ENCODE data around the gene NDUFS6.

Gene NDUFS6

DNA sequence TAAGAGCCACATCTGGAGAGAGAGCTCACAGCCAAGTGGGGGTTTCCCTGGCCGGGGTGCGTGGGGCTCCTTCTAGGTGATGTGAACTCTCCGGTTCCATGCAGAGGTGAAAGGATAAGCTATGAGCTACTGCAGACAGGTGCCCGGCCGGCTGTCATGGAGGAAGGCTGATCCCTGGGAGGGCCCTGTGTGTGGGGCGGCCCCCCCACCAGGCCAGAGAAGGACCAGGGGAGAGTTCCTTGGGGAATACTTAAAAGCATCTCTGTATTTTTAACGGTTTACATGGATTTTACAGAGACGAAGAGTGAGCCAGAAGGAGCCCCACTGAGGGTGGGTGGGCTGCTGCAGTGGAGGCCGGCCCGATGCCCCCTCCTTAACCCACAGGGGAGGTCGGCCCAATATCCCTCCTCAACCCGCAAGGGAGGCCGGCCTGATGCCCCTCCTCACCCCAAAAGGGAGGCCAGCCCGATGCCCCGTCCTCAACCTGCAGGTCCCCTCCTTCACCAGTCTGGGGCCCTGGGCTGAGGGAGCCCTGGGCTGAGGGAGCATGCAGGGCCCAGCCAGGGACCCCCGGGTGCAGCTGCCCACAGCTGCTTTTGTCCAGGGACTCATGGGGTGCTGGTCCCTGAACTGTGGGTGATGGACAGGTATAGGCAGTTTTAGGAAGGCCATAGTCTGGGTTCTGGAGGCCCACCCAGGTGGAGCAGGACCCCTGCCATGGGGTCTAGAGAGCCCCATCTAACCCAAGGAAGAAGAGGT lies 33.5 kb upstream of the NDUFS6 start:
- no peak for DNase-seq

DNA sequence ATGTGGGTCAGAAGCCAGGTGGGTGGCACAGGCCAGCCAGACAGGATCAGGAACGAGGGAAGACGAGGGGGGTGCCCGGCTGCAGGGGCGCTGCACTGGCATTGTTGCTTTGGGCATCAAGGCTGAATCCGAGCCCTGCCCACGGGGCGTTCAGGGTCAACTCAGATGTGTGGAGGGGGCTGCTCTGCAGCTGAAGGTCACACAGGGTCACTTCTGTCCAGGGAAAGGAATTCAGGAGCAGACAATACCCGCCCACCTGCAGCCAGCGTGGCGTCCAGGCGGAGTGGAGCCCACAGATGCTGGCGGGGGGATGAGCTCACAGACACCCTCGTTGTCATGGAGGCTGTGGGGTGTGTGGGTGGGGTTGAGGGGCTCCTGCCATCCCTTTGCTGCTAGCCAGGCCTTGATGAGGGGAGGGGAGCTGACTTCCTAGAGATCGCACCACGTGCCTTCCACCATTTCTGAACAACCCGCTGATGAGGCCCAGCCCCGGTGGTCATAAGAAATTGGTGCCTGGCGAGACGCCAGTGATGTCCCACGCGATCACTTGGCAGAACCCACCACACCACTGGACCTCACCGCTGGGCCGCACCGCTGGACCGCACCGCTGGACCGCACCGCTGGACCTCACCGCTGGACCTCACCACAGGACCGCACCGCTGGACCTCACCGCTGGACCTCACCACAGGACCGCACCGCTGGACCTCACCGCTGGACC lies 32.8 kb upstream of the NDUFS6 start:
- DNase-seq = no peak

DNA sequence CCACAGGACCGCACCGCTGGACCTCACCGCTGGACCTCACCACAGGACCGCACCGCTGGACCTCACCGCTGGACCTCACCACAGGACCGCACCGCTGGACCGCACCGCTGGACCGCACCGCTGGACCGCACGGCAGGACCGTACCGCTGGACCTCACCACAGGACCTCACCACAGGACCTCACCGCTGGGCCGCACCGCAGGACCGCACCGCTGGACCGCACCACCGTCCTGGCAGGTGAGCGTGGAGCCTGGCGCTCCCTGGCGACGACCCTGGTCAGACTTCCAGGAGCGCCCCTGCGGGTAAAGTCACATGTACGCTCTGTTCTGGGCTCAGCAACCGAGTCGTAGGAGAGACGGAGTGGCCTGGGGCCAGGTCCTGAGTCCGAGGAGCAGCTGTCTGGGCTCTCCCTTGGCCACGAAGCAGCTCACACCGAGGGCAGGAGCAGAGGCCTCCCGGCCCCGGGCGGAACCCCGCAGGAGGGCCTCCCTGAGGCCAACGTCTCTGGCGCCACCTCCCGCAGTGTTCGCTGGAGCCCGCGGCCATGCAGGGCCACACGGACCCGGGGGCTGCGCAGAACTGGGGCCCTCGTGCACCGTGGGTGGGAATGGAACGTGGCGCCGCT lies 32.1 kb upstream of the NDUFS6 start:
- DNase-seq = no peak

DNA sequence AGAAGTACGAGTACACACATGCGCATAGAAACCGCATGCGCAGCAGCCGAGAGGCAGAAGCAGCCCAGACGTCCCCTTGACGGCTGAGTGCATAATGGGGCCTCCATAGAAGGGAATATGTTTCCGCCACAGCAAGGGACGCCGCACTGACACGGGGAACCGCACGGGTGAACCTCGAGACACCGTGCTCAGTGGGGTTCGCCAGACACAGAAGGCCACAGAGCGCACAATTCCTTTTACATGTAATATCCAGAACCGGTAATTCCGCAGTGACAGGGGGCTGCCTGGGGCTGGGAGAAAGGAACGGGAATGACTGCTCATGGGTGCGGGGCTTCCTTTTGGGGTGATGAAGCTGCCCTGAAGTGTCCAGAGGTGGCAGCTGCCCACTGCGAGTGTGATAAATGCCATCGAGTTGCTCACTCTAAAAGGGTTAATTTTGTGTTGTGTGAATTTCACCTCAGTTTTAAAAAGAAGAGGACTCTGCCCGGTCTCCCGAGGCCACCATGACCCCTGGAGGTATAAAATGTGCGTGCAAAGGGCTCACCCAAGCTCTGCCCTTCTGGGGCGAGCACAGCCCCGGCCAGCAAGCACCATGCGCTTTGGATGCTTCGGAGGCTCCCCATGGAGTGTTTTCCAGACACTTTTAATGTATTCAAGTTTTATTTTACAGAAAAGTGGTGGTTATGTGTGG lies 31.3 kb upstream of the NDUFS6 start:
- DNase-seq = no peak

DNA sequence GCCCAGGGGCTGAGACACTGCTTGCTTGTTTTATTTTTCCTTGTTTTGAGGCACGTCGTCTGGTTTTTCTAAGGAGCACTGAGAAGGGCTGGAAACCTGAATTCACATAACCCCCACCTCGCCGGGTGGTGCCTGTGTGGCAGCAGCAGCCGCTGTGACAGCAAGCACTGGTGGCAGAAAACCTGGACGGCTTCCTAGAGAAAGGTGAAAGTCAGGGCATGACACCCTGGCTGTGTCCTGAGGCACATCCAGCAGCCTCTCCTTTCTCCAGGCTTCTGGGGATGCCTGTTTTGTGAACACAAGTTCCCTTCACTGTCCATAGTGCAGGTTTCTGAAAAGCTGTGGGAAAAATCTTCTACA lies 30.8 kb upstream of the NDUFS6 start:
- no peak for DNase-seq

DNA sequence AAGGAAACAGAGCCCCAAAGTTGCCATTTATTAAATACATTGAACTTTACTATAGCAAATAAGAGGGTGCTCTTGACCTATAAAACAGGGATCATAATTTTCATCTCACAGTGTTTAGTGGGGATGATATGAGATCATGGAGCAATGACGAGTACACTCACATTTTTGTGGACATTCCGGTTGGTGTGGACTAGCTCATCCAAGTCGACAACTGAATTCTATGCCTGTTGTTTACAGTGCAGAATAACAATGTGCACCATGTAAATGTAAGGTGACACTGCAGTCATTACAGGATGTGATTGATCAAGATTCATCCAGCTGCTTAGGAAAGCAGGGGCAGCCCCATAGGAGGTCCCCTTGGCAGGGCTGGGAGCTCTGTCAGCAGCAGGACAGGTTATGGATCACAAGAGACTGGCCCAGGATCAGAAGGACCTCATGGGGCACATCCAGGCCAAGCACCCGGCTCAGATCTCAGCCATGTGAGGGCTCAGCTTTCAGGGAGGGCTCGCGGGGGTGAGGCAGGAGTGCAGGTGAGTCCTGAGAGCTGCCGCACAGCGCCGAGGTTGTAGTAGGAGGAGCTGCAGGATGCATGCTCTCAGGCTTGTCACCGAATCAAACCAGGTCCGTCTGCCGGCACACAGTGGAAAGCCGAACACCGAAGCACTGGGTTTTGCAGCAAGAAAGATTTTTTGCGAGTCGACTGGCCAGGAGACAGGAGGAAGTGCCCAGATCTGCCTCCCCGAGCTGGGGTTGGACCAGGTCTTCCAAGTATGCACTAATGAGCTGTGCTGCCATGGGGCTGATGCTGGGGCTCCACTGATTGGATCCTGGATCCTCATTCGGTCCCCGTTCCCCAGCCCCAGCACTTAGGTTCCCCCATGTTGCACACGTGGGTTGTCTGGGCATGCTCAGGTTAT lies 29.8 kb upstream of the NDUFS6 start:
- no peak for DNase-seq

DNA sequence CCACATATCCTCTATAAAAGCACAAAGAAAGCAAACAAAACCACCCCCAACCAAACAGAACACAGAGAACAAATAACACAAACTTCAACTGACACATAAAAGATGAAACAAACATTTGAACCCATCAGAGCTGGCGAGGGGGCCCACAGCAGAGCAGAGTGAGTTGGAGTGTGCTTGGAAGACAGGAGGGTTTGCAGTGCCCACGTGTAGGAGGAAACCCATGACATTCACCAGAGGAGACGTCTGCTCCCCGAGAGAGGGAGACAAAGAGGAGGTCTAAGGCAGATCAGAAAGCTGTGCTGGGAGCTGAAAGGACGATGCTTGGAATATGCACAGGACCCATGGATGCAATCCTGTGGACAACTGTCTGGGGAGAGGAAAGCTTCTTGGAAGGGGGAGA lies 28.6 kb upstream of the NDUFS6 start:
- no peak for DNase-seq

DNA sequence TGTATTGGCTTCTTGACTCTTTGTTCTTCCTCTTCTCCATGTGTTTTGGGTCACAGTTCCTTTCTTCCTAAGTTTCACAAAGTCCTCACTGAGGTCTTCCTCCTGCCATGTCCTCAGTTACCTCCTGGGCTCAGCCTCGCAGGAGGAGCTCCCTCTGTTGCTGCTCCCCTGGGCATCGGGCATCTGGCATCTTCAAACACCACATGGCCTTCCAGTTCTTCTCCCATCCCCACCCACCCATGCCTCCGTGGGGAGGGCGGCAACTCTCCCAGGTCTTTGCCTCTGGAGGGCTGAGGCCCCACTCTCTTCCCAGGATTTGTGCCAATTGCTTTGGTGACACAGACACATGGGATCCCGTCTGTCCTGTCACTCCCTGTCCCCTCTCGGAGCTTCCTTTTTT lies 24.4 kb upstream of the NDUFS6 start:
- DNase-seq = no peak

DNA sequence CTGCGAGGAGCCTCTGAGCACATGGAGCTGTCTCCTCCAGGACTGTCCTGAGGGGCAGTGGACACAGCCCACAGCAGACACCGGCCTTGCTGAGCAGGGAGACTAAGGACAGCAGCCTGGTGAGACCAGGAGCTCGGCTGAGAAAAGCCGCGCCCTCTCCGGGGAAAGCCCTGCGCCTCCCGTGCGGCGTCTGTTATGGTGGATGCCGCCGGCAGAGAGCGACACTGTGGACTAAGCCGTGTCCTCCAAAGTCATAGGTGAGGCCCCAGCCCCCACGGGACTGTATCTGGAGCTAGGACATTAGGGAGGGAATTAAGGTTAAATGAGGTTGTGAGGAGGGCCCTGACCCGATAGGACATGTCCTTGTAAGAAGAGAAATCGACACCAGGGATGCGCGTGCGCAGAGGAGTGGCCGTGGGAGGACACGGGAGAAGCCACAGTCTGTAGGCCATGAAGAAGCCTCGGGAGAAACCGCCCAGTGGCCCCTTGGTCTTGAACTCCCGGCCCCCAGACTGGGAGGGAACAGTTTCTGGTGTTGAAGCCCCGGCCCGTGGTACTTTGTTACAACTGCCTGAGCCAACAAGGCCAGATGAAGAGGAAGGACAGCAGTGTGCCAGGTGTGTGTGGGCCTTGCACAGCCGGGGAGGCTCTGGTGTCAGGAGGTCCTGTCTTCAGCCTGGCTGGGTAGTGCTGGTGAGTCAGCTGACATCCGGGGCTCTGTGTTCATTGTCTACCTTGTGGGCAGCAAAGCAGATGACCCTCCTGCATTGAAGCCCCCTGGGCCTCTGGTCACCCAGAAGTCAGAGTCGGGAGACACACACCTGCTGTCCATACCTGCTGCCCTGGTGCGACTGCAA lies 23.7 kb upstream of the NDUFS6 start:
- no peak for DNase-seq

DNA sequence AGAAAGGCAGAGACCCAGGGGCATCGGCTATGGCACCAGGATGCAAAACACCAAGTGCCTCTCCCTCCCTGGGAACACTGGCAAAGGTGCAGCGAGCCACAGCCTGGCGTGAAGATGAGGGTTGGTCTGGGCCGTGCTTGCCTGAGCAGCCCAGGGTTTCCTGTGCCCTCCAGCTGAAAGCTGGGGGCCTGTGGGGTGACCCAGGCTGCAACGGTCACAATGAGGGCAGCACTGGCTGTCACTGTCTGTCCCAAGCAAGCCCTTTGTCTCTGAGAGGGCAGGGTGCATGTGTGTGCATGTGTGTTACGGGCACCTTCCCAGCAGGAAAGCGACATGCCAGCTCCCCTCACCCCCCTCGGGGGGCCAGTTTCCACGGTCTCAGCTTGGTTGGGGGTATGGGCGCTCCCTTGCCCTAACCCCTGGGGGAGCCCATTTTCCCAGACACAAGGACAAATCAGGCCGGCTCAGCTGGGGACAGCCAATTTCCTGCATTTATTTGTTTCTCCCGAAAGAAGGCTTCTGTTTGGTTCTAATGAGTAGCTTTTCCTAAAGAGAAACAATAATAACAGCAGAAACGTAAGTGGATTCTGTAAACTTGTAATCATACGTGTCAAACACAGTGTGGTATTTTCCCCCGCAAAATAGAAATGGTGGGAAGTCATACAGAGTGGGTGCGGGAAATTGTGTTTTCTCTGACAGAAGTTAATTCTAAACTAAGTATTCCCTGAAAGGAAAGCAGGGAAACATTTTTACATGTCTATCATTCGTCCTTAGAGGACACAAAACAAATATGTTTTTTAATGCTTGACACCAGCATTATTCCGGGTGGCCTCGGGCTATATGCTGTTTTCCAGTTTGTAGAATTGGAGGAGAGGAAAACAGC lies 22.8 kb upstream of the NDUFS6 start:
- no peak for DNase-seq

DNA sequence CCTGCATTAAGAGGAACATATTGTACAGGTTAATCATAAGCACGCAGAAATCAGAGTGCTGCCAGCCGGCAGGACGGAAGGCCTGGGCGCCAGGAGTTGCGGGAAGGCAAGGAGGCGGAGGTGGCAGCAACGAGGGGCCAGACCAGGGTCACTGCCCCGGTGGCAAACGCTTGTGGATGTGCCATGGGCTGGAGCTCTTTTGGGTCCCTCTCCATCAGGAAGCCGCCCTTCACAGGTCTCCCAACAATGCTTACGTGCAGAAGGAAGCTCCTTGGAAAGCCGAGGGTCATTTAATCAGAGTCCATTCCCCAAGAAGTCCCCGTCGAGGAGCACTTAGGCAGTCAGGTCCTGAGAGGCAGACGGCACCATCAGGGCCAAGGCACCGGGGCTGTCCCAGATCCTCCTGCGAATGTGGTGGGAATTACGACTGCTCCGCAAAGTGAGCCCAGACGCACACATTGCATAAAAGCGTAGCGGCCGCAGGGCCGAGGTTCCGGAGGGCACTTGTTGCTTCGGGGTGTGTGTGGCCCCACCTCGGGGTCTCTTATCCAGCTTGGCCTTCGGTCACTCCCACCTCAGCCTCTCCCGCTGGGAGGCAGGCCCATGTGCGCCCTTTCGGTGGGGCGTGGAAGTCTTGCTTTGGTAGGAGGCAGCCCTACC lies 22.1 kb upstream of the NDUFS6 start:
- DNase-seq = no peak

DNA sequence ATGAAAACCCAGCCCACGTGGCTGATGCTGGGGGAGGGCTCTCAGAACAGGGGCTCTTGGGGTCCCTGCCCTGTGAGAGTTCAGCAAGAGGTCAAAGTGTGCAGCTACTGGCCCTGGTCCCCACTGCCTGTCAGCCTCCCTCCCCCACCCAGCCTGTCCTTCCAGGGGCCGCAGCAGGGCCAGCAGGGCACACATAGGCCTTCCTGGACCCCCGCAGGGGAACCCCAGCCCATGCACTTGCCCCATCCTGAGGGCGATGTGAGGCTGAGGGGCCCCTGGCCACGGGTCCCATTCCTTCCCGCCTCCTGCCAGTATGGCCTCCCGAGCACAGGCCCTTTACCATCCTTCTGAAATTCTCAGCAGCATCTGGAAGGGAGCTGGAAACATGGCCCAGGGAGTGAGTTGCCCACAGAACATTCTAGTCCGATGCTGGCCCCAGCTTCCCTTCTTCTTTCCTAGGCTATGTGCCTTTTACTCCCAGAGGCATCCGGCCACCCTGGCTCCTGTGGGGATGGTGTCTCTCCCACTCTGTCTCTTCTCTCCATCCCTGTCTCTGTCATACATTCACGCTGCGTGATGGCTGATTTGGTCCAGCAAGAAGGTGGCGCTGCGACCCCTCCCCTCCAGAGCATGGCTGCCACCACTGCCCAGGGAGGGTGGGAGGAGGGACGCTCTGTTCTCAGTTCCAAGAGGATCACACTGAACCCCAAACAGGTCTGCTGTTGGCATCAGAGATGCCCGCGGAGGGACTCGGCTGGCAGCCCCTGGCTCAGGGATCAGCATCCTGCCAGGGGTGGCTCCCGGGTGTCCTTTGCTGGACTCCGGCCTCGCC lies 21.2 kb upstream of the NDUFS6 start:
- no peak for DNase-seq

DNA sequence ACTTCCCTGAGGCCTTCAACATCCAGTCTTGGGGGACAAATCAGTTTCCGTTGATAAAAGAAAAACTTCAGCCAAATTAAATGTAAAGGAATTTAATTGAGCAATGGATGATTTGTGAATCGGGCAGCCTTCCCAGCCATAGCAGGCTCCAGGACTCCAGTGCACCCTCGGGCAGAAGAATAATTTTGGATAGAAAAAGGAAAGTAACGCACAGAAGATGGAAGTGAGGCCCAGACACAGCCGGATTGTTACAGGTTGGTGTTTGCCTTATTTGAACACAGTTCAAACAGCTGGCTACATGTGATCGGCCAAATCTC lies 20.6 kb upstream of the NDUFS6 start:
- DNase-seq = no peak

DNA sequence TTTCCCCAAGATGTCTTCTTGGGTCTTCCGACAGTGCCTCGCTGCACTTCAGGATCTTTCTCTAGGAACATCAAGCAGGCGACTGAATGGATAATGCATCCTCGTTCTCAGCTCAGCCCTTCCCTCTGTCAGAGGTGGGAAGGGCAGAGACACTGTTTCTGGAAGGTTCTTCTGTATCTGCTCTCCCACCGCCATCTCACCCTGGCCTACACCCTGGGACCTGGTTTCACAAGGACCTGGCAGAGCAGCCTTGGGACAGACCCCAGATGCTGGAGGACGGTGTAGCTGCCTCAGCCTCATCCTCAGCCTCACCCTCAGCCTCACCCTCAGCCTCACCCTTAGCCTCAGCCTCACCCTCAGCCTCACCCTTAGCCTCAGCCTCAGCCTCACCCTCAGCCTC lies 20.1 kb upstream of the NDUFS6 start:
- no peak for DNase-seq

DNA sequence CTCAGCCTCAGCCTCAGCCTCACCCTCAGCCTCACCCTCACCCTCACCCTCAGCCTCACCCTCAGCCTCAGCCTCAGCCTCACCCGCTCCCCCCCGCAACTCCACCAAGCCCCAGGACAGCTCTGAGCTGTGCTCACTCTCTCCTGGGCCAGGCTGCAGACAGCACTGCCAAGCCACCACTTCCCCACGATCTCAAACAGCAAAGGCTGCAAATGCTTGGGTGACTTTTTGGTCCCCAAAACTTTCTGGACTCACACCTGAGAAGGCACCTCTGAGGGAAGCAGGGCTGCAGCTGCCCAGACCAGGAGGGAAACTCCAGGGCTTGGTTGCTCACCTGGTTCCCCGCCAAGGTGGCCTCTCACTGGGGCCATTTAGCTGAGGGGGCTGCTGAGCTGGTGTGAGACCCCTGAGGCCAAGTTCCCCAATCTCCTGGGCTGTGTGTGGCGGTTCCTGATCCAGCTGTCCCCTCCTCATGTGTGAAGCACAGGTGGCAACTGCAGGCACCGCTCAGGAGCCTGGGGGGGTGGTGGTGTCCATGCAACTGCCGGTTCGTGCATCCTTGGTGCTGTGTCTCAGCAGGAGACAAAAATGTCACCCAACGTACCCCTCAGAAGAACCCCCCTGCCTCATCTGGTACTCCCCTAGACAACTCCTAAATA lies 19.4 kb upstream of the NDUFS6 start:
- no peak for DNase-seq

DNA sequence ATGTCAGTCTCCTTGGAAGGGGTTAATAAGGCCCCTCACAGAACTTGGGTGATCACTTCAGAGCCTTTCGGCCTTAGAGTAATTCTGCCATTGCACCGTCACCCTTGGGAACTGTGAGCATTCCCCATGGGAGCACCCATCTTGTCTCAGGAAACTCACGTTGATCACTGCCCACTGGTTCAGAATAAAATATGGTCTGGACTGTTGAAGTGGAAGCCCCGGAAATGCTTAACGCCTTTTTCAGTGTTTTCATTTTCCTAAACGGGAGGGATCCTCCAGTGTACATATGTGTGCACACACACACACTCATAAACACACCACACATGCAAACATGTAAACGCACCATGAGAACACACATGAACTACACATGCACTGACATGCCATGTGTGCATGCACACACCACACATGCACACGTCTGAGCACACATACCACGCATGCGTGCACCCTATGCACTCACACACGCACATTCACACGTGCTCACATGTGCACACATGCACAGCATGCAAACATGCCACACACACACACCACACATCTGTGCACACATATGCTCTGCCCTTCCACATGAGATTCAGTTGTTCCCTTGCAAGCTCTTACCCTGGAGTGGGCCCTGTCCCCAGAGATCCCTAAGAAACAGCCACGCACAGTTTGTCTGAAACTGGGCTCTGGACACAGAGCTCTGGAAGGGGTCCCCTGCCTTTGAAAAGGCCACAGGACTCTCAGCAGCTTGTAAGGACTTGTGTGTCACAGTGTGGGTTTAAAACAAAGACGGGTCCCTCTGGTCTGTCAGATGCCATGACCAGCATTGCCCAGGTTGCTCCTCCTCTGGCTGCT lies 18.6 kb upstream of the NDUFS6 start:
- DNase-seq = no peak

DNA sequence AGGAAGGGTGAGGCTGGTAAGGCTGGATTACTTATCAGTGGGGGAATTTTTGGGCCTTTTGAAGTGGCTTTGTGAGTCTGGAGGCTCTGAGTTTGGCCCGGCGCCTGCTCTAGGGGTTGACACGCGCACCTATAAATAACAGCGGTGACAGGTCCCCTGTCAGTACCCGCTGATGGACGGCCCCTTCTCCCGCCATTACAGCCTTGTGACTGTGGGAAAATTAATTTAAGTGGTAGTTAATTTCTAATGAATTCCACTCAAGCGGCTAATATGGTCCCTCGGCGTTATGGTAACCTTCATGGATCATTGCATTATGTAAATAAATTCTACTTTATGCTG lies 18.0 kb upstream of the NDUFS6 start:
- DNase-seq = no peak

Measured in NCI-H1048 (cell line).